ENCODE data around the gene HCN1.

The HCN1 gene

DNA sequence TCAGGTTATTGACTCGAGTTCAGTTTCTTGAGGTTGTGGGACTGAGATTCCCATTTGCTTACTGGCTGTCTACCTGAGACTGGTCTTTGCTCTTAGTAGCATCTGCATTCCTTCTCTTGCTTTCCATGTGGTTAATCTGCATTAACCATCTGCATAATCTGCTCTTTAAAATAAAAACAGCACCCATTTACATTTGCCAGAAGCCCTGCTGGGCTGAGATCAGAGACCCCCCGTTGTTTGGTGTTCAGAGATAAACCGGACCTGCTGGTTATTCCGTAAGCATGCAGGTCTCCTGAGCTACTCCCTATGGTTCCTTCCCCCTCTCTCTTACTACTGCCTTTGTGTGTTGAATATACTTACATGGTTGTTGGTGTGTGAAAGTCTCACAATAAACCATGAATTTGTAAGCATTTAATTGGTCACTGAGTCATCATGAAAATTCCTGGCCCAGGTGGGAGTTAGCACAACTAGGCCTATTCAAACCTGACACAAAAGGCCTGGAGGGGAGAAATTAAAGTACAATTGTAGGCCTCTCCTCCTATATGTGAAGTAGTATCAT is 490.7 kb downstream of the HCN1 start:
- H3K4me3 ChIP-seq (ENCODE audit: control insufficient read depth, low read depth, low read length), result no peak overlapping the region
- TF ChIP-seq, protein P1, sequence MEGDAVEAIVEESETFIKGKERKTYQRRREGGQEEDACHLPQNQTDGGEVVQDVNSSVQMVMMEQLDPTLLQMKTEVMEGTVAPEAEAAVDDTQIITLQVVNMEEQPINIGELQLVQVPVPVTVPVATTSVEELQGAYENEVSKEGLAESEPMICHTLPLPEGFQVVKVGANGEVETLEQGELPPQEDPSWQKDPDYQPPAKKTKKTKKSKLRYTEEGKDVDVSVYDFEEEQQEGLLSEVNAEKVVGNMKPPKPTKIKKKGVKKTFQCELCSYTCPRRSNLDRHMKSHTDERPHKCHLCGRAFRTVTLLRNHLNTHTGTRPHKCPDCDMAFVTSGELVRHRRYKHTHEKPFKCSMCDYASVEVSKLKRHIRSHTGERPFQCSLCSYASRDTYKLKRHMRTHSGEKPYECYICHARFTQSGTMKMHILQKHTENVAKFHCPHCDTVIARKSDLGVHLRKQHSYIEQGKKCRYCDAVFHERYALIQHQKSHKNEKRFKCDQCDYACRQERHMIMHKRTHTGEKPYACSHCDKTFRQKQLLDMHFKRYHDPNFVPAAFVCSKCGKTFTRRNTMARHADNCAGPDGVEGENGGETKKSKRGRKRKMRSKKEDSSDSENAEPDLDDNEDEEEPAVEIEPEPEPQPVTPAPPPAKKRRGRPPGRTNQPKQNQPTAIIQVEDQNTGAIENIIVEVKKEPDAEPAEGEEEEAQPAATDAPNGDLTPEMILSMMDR (conservative IDR thresholded peaks at IDR 0.05; ENCODE audit: control insufficient read depth, insufficient read depth, low read depth, low read length), result no peak
- DNase-seq (ENCODE audit: low read depth), result no peak
